Keratinocyte (primary cell): Measurements from ENCODE around the gene GAS2.

Experiments used
- CTCF ChIP-seq, 3 experiments: IDR thresholded peaks in 1 of 3; conservative IDR thresholded peaks in 1 of 3; optimal IDR thresholded peaks in 1 of 3; 2 replicates in 2 of 3; 3 replicates in 1 of 3; pipeline versions ENCODE3 to v1.5.1; 2011; ENCODE audit warnings: low read length in 3 of 3, mild to moderate bottlenecking in 3 of 3, moderate library complexity in 2 of 3, control low read depth in 1 of 3, inconsistent platforms in 1 of 3; ENCODE audit not compliant: insufficient read depth in 2 of 3; ENCODE audit errors: extremely low read depth in 1 of 3
- EZH2 ChIP-seq: IDR thresholded peaks from one replicate; pipeline ENCODE4 v1.6.1; 2012; ENCODE audit warnings: inconsistent platforms, mild to moderate bottlenecking, low read length, moderate library complexity

- no peak for TF ChIP-seq EZH2
- TF ChIP-seq CTCF (optimal IDR thresholded peaks at IDR 0.05 in 1 of 3, IDR thresholded peaks at IDR 0.05 in 1 of 3, conservative IDR thresholded peaks at IDR 0.05 in 1 of 3; ENCODE audit: extremely low read depth in 1 of 3, insufficient read depth in 2 of 3, low read length in 3 of 3): no peak
These were observed 49.6 kb downstream of the GAS2 start for GRCh38 chr11:22715971-22716370.
